ENCODE measurements around the gene AUTS2.

AUTS2 gene

GRCh38 chr7:69656890-69657289, 58.6 kb downstream of the AUTS2 start:
- no peak for DNase-seq

GRCh38 chr7:69657331-69657730, 59.1 kb downstream of the AUTS2 start:
- no peak for DNase-seq

- no peak for DNase-seq
These were observed 59.7 kb downstream of the AUTS2 start for GRCh38 chr7:69657985-69658384.

GRCh38 chr7:69659983-69660382, 61.7 kb downstream of the AUTS2 start:
- DNase-seq, result peak in 1 of 14 donors; percentile 8

- no peak for DNase-seq
These were observed 63.1 kb downstream of the AUTS2 start for GRCh38 chr7:69661342-69661741.

- no peak for DNase-seq
These were observed 65.9 kb downstream of the AUTS2 start for GRCh38 chr7:69663911-69664832.

- no peak for DNase-seq
These were observed 67.1 kb downstream of the AUTS2 start for GRCh38 chr7:69665369-69665768.

- DNase-seq, result no peak
These were observed 70.1 kb downstream of the AUTS2 start for GRCh38 chr7:69668339-69668870.

- DNase-seq, result no peak
These were observed 72.4 kb downstream of the AUTS2 start for GRCh38 chr7:69670701-69671100.

- no peak for DNase-seq
These were observed 74.8 kb downstream of the AUTS2 start for GRCh38 chr7:69673074-69673473.

- DNase-seq, result no peak
These were observed 76.5 kb downstream of the AUTS2 start for GRCh38 chr7:69674701-69675182.

GRCh38 chr7:69676247-69676646, 78.0 kb downstream of the AUTS2 start:
- no peak for DNase-seq

GRCh38 chr7:69677054-69677852, 79.0 kb downstream of the AUTS2 start:
- no peak for DNase-seq

GRCh38 chr7:69677881-69678493, 79.7 kb downstream of the AUTS2 start:
- no peak for DNase-seq

GRCh38 chr7:69678494-69679187, 80.4 kb downstream of the AUTS2 start:
- DNase-seq, result no peak

GRCh38 chr7:69681181-69681580, 82.9 kb downstream of the AUTS2 start:
- no peak for DNase-seq

- DNase-seq, result no peak
These were observed 84.2 kb downstream of the AUTS2 start for GRCh38 chr7:69682518-69682917.

GRCh38 chr7:69683002-69683401, 84.7 kb downstream of the AUTS2 start:
- DNase-seq, result no peak

GRCh38 chr7:69684369-69685292, 86.4 kb downstream of the AUTS2 start:
- DNase-seq, result peak in 1 of 14 donors; percentile 5

GRCh38 chr7:69685293-69685631, 87.0 kb downstream of the AUTS2 start:
- no peak for DNase-seq

GRCh38 chr7:69686366-69686765, 88.1 kb downstream of the AUTS2 start:
- DNase-seq, result no peak
